Islet precursor cell (in vitro differentiated cells): ENCODE measurements around the gene CHID1.

Source experiments
- DNase-seq: peaks from one replicate; pipeline ENCODE4 v3.0.0-alpha.2; 2018

CHID1 gene

DNA sequence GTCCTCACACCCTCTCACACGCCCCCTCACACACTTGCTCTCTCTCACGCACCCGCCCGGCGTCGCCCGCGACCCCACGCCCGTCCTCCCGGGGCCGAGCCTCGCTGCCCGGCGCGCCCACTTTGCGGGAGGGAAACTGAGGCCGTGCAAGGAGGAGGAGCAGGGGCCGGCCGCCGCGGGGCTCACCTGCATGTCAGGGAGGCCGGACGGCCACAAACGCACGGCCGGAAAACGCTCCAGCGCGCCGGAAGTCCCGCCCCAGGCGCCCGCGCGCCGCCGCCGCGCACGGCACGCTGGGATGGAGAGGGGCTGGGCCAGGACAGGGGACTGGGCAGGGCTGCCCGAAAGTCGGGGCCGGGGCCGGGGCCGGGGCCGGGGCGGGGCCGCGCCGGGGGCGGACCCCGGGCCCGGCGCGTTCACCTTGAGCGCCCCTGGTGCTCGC, at the start of gene CHID1:
TSS of gene CHID1 (minus strand) at position 222 of the 442 bp plus-strand sequence. CDS start 5,994 bp downstream, outside the sequence.
- peak; percentile 96 for DNase-seq

- DNase-seq = no peak
Measured at GRCh38 chr11:959608-960007, 49.0 kb upstream of the CHID1 start.

DNA sequence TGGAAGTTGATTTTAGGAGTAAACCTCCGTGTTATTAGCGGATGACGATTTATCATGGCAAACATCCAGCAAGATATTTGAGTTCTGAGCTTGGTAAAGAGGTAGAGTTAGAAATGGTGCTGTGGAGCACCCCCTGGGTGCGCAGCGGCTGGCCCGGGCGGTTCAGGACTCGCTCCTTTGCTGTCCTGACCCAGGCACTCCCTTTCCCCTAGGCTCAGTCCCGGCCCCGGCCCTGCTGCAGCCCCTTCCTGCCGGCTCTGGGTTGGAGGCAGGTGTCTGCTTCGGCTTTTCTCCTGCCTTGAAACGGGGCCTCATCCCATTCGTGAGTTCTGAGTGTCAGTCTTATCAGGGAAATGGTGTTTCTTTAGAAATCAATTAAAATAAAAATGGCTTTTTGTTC, 48.4 kb upstream of the CHID1 start:
- DNase-seq = no peak

GRCh38 chr11:958101-958500, 47.5 kb upstream of the CHID1 start:
- DNase-seq = peak; percentile 83

GRCh38 chr11:957212-957920, 46.8 kb upstream of the CHID1 start:
- peak; percentile 75 for DNase-seq

DNA sequence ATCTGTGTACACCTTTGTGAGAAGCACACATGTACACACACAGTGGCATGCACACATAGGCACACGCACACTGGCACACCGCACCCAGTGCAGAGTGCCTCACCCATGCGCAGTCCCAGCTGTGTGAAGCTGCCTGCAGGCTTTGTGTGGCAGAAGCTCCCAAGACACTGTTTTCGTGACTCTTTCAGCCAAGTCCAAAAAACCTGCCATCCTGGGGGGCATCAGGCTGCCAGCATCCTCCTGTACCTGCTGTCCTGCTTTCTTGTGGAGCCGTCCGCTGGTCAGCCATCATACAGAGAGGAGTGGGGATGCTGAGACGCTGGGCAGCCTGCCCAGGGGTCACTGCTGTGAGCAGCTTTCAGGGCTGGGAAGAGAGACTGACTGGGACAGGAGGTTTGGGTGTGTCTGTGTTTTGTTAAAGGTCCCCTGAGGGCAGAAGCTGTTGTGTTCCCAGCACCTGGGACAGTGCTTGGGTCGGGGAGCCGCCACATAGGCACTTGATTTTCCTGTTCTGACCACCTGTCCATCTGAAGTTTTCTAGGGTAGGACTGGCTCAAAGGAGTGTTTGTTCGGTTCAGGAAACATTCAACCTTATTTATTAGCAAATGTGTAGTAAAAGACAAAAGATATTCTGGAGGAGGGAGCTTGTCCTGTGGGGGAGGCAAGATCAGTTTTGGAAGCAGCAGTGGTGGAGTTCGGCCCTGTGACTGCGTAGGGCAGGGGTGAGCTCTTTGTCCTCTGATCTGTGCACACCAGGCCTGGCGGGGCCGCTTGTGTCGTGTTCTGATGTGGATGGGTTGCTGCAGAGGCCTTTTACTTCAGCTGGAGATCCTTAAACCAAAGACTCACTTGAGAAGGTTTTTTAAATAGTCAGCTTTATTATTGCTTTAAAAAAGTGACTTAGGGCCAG, 44.8 kb upstream of the CHID1 start:
- DNase-seq = peak; percentile 92

- DNase-seq = no peak
Measured at GRCh38 chr11:954392-955153, 44.0 kb upstream of the CHID1 start.

- no peak for DNase-seq
Measured at GRCh38 chr11:953512-953911, 42.9 kb upstream of the CHID1 start.

GRCh38 chr11:952406-953385, 42.1 kb upstream of the CHID1 start:
- peak; percentile 90 for DNase-seq

GRCh38 chr11:951507-951906, 40.9 kb upstream of the CHID1 start:
- DNase-seq = no peak

DNA sequence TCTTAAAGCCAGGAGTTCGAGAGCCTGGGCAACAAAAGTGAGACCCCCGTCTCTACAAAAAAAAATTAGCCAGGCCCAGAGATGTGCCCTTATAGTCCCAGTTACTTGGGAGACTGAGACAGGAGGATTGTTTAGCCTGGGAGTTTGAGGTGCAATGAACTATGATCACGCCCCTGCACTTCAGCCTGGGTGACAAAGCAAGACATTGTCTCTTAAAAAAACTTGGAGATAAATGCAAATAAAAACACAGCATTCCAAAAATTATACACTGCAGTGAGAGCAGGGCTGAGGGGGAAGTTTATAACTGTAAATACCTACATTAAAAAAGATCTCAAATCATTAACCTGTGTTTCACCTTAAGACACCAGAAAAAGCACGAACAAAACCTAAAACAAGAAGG, 37.1 kb upstream of the CHID1 start:
- no peak for DNase-seq

DNA sequence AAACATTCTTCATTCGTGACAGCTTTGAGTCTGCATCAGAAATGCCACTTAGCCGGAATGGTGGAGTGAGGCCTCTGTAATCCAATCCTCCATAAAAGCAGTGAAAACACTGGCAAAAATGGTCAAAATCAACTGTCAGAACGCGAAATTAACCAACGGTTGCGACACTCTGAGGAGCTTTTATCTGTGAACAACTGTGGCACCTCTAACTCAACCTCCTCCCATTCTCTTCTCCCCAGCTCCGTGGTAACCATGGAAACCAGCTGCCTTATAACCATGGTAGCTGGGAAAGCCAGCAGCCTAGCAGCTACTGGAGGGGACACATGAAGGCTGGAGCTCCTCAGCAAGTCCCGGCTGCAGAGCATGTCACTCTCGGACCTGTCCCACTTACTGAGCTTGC, 35.4 kb upstream of the CHID1 start:
- DNase-seq = no peak

- DNase-seq = peak; percentile 74
Measured at GRCh38 chr11:944711-945470, 34.3 kb upstream of the CHID1 start.

- no peak for DNase-seq
Measured at GRCh38 chr11:942823-943222, 32.2 kb upstream of the CHID1 start.

GRCh38 chr11:940496-941135, 30.0 kb upstream of the CHID1 start:
- no peak for DNase-seq

- DNase-seq = no peak
Measured at GRCh38 chr11:937841-938261, 27.2 kb upstream of the CHID1 start.

DNA sequence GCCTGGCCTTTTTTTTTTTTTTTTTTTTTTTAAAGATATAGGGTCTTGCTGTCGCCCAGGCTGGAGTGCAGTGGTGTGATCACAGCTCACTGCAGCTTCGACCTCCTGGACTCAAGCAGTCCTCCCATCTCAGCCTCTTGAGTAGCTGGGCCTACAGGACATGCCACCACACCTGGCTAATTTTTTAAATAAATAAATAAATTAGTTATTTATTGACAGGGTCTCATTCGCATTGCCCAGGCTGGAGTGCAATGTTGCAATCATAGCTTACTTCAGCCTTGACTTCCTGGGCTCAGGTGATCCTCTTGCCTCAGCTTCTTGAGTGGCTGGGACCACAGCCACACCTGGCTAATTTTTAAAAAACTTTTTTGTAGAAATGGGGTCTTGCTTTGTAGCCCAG, 25.6 kb upstream of the CHID1 start:
- no peak for DNase-seq

- DNase-seq = no peak
Measured at GRCh38 chr11:934527-934926, 23.9 kb upstream of the CHID1 start.

DNA sequence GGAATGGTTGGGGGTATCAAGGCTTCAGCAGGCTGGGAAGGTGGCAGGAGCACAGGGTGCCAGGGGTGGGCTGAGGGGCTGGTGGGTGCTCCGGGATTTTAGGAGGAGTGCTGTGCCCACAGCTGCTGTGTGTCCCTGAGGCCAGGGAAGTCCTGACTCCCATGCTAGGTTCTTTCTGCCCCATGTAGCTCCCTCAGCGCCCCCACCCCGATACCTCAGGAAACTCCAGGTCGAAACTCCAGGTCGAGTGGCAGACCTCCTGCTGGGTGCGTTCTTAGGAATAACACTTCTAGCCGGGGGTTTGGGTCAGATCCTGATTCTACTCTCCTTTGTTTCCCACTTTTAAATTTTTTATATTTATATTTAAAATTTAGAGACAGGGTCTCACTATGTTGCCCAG, 23.3 kb upstream of the CHID1 start:
- no peak for DNase-seq

DNA sequence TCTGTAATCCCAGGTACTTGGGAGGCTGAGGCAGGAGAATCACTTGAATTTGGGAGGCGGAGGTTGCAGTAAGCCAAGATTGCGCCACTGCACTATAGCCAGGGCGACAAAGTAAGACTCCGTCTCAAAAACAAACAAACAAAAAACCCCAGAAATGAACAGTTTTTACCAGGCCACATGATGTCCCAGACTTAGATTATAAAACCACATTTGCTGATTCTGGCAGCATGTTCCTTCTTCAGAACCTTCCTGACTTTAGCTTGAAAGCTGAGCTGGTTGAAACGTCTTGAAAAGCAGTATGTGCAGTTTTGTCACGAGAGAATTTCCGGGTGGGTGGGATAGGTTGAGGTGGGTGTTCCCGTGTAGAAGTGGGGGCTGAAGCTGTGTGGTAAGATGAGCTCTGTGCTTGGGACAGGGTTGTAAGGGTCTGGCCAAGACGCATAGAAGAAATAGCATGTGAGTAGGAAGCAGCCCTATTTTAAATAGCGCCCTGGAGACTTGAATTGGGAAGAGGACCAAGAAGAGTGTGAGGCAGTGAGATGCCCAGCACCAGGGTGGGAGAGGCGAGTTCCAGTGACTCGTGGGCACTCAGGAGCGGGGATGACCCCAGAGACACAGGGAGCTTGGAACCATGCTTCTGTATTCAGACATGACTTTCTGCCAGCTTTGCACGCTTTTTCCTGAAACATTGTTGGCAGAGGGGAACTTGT, 22.7 kb upstream of the CHID1 start:
- DNase-seq = no peak
